ENCODE data around the gene RPL15.
"Not testable (repeated sequence)": the region's sequence is repeated elsewhere in the genome, so short reads cannot be mapped to it uniquely, and the experiment has no call there.

RPL15 gene

DNA sequence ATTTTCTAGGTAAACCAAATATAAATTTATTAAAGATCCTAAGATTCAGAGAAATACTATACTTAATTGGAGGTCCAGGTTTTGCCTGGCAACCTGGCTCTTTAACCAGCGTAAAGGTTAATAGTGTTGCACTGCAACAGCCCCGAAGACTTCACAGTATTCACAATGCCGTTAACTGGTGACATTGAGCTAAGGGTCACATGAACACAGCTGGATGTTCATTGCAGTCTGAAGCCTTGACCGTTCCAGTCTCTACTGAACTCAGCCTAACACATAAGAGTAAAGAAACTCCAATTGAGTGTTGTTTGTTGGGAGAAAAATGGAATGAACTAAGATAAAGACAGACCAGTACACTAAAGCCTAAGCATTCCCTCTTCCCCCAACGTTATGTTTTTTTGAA, 27.0 kb upstream of the RPL15 start:
- no peak for FAIRE-seq

DNA sequence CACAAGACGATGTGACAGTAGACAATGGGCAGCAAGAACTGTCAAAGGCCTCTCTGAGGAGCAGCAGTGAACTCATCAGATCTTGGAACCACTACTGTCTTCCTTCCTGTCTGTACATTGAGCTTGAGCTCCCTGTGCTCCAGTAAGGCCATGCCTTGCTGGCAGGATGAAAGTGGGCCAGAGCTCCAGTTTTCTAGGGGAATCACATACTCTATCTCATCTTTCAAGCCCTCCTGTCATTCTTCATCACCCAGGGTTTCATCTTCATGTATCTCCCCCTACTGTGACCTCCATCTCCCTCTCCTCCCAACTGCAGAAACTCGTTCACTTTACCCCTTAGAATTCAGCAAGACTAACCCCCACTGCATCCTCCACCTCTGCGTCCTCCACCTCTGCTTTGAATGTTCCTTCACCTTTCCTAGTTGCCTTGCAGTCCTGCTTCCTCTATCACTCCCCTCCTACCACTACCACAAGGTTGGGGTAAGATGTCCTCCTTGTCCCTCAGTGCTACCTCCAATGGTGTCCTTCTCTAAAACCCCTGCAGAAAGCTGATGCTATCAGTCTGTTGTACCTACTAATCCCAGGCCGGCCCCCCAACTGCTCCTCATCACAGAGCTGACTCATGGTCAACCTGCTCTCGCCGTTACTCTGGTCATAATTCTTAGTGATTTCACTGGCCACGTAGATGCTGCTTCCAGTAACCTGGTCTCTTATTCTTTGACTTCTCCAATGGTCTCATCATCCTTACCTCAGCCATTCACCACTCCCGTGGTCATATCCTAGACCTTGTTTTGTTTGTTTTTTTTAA, 22.5 kb upstream of the RPL15 start:
- no peak for FAIRE-seq

DNA sequence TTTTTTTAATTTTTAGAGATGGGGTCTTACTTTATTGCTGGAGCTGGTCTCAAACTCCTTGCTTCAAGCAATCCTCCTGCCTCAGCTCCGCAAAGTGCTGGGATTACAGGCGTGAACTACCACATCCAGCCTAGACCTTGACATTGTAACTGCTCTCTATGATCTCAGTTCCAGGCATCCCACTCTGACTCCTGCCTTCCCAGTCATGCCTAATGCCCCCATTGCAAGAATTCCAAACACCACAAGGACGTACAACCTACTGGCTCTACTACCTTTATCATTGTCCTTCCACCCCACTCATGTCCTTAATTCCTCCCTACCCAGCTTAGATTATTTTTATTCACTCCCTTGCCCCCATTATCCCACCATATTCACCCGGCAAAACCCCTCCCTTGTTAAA, 21.8 kb upstream of the RPL15 start:
- FAIRE-seq: no peak

DNA sequence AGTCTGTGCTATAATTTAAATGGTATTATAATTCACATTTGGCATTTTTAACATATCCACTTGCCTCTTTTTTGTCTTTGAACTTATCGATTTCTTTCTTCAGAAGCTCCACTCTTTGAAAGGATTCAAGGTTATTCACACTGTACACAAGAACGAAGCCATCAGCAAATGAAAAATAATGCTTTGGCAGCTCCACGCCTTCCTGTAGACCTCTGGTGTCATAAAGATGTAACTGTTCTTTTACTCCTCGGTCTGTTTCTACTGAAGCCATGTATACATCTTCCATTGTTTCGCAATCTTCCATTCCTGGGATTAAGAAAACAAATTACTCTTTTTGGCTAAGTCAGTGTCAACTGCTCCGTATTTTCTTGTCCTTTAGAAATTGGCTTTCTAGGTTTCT, 16.2 kb upstream of the RPL15 start:
- FAIRE-seq: no peak

DNA sequence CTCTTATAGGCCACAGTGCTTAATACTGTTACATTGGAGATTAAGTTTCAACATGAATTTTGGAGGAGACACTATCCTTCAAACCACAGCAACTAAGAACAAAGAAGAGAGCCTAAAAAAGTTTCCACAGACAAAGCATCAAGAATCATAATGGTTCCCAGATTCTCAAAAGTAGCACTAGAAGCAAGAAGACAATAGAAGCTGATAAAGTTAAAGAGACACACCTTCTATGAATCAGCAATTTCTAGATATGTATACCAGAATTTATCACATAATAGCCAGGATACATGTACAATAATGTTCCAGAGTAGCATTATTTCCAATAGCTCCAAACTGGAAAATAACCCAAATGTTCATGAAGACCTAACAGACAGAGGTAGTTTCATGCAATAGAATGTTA, 12.4 kb upstream of the RPL15 start:
- no peak for FAIRE-seq

DNA sequence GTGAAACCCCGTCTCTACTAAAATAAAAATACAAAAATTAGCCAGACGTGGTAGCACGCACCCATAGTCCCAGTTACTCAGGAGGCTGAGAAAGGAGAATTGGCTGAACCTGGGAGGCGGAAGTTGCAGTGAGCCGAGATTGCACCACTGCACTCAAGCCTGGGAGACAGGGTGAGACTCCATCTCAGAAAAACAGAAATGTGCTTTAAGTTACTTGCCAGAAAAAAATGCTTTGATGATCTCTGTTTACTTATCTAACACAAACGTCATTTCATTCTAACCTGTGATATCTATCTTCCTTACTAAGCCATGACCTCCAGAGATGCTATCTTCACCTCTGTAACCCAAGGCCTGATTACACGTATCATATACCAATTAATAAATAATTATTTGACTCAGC, 7.6 kb upstream of the RPL15 start:
- no peak for FAIRE-seq

DNA sequence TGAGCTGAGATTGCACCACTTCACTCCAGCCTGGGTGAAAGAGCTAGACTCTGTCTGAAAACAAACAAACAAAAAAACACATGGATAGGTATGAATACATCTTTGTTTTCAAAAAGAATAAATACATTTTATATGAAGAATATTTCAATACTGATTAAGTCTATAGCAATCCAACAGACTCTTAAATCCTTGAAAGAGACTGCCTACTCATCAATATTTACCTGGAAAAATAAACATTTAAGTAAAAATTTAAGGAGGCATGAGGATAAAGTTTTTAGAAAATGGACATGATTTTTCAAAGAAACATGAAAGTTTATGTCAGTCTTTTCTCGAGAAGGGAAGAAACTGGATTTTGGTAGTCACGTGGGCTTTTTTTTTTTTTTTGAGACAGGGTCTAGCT, 5.5 kb upstream of the RPL15 start:
- no peak for FAIRE-seq

DNA sequence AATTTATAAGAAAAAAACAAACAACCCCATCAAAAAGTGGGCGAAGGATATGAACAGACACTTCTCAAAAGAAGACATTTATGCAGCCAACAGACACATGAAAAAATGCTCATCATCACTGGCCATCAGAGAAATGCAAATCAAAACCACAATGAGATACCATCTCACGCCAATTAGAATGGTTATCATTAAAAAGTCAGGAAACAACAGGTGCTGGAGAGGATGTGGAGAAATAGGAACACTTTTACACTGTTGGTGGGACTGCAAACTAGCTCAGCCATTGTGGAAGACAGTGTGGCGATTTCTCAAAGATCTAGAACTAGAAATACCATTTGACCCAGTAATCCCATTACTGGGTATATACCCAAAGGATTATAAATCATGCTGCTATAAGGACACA, 4.6 kb upstream of the RPL15 start:
- not testable (repeated sequence) for FAIRE-seq

DNA sequence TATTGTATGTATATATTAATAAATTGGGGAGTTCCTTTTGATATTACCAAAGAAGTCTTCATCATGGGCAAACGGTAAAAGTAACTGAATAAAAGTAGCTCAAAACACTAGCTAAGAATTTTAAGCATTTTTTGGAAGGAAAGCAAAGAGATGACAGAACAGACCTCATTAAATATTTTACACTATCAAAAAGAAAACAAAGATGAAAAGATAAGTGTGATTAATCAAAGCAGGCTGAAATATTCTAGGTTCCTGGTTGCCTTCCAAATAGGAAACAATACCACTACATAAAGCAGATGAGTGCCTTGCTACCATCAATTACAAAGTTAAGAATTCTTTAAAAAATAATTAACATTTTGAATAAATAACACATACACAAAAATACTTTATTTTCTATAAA, 3.8 kb upstream of the RPL15 start:
- no peak for FAIRE-seq

DNA sequence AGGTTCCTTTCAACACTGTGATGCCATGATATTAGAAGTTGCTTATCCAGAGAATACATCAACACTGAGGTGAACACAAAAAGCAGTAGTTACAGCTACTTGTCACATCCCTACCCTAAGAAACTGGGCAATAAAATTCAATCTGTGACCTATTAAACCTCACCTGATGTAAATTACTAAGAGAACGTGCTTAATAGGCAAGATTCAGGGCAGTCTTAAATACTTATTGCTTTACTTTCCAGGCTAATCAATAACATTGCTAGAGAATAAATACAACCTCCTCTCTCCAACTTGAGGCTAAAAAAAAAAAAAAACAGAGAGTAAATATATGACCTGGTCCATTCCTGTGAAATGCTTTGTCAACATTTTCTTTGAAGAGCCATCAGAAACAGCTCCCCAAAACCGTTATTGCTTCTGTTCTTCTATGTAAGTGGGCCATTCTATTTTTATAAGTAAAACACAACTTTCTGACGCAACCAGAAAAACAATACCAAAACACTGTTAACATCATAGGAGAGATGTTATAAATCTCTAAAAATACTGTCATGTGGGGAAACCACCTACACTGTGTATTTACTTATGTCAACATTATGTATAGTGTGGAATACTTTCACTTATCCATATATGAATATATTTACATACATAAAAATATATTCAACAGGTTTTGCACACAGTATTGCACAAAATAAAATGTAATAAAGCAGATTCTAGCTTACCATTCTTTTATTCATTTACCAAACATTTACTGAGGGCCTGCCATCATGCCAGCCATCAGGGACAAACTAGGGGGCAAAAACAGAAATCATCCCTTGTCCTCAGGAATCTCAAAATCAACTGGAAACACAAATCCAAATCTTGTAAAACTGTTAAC, 2.8 kb upstream of the RPL15 start:
- FAIRE-seq: no peak

DNA sequence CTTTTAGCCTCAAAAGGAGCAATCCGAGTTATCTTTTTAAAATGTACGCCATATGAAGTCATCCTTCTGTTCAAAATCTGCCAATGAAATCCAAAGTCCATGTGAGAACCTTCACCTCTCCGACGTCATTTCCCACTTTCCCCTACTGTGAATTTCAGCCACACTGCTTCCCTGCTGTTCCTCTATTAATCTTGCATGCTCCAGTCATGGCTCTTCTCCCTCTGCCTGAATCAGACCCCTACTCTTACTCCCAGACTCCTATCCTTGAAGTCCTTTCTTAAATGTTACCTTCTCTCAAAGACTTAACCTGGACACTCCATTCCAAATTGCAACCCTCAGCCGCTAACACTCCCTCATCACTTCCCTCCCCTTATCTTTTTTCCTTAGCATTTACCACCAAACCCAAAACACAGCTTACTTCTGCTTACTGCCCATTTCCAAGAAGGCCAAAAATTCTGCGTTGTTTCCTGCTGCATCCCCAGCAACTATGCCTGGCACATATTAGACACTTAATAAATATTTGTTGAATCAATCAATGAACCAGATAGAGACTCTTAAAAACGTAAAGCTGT, 1.3 kb upstream of the RPL15 start:
- no peak for FAIRE-seq

DNA sequence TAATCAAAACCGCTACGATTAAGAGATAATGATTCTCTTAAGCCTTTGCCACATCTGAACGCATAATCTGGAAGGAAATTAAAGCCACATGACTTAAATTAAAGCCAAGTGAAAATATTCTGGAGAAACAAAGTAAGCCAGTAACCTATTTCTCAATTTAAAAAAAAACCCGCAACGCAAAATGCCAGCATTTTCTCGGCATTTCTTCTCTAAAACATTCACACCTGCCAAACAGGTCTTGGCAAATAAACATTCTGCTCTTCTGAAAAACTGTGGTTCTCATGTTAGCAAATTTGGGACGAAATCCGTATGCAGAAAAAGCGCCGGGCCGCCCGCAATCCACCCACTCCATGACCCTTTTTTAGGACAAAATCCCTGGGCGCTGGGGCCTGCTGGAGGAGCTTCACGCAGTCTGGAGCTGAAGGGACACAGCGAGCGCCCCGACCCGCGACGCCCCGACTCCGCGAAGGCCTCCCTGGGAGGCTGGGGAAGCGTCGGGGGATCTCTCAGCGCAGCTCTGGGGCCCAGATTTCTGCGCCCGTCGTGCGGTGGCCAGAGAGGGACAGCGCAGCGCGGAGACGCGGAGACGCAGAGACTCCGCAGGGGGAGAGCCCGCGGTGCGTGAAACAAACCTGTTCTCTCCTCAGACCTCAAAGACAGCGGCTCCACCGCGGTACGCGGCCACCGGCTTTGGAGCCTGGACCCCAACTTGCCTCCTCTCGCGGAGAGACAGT, 613 bp upstream of the RPL15 start:
- no peak for FAIRE-seq

DNA sequence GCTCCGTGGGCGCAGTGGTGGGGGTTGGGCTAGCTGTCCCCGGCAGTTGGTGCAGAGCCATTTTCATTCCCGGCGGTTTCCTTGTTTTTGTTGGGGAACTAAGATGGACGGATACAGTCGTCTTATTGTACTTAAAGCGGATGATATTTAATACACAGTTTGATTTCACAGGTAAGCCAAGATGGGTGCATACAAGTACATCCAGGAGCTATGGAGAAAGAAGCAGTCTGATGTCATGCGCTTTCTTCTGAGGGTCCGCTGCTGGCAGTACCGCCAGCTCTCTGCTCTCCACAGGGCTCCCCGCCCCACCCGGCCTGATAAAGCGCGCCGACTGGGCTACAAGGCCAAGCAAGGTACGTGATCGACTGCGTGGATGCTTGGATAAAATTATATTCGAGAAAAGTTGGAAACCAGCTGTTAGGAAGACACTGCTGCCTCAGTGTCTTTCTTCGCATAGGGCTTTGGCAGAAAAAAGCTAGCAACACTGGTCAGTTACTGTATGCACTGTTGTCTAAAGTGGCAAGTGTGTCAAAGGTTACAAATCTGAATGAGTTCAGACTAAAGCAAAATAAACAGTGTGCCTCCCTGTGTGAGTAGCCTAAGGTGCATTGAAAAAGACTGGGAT, 859 bp downstream of the RPL15 start:
- not testable (repeated sequence) for FAIRE-seq

DNA sequence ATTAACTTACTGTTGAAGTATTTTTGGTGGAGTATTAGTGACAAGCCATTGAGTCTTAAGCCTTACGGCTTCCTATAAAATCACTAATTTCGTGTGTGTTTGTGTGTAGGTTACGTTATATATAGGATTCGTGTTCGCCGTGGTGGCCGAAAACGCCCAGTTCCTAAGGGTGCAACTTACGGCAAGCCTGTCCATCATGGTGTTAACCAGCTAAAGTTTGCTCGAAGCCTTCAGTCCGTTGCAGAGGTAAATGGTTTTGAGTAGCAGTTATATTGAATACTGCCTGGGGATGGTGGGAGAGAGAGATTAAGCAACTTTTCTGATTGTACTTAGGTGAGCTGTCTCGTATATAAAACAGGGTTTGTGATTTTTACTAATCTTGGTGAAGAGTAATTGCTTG, 1.4 kb downstream of the RPL15 start:
- not testable (repeated sequence) for FAIRE-seq

DNA sequence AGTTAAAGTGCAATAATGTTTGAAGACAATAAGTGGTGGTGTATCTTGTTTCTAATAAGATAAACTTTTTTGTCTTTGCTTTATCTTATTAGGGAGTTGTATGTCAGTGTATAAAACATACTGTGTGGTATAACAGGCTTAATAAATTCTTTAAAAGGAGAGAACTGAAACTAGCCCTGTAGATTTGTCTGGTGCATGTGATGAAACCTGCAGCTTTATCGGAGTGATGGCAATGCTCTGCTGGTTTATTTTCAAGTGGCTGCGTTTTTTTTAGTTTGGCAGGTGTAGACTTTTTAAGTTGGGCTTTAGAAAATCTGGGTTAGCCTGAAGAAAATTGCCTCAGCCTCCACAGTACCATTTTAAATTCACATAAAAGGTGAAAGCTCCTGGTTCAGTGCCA, 2.7 kb downstream of the RPL15 start:
- no peak for FAIRE-seq

DNA sequence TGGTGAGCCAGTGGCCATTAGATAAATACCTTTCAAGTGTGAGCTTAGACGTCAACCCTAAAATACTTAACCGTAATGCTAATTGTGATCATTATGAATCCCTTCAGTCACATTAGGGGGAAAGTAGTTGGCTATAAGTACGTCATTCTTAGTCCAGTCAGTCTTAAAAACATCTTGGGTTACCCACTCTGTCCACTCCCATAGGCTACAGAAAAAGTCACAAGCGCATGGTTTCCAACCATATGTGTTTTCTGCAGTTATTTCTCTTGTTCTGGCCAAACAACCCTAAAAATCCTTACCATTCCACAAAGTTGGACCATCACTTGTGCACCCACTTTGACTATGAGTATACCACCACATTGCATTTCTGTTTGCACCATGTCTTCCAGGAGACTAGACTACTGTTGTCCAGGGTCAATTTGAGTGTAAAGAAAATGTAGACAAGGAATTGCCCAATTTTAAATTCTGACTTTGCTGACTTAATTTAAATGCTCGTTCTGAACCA, 3.3 kb downstream of the RPL15 start:
- FAIRE-seq: no peak

DNA sequence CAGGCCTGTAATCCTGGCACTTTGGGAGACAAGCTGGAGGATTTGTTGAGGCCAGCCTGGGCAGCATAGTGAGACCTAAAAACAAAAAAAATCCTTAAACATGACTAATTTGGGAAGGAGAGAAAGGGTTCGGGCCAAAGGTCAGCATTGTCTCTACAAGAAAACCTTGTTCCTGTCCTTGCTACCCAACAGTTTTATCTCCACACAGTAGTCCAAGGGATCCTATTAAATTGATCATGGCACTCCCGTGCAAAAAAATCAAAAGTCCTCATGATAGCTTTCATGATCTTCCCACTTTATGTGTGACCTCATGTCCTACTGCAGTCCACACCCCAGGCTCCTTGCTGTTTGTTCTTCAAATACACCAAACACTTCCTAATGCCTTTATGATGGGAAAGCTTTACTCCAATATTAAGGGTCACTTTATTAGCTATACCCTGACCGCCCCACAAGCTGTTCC, 4.2 kb downstream of the RPL15 start:
- no peak for FAIRE-seq

DNA sequence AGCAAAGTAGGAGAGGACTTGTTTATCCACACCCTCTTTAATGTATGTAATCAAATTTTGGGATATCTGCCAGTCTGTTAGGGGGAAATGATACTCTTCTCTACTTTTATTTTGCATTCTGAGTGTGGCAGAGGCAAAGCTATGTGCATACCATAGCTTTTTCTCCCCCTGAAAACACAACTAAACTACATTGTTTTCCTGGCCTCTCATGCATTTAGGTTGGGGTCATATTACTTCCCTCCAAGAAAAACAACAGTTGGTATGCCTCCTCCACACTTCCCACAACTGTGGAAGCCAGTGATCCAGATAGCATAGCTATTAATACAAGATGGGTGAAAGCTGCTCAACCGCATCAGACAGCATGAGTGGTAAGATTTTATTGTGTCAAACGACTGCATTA, 6.9 kb downstream of the RPL15 start:
- FAIRE-seq: no peak

DNA sequence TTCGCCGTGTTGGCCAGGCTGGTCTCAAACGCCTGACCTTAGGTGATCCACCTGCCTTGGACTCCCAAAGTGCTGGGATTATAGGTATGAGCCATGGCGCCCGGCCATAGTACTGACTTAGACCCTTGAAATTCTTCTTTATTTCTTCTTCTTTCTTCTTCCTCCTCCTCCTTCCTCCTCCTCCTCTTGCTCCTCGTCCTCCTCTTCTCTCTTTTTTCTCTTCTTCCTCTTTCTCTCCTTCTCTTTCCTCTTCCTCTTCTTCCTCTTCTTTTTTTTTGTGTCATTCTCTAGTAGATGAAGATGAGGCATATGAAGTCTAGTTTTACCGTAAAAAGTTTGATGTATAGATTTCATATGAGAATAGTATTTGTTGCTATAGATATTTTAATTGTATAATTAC, 9.3 kb downstream of the RPL15 start:
- FAIRE-seq: no peak

DNA sequence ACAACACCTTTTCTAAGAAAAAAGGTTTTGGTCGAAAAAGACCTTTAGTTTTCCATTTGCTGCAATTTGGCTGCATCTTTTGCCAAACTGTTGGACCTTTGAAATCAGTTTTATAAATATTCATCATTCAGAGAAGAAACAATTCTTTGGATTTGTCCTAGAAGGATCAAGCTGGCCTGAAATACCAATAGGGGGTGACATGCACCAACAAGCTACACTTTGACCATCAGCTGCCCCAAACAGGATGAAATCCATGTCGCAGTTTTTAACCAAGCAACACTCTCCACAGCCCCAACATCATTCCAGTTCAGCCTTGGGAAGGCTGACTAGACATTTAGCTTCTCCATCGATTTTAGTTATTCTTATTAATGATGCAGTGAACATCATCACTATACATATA, 9.8 kb downstream of the RPL15 start:
- no peak for FAIRE-seq

DNA sequence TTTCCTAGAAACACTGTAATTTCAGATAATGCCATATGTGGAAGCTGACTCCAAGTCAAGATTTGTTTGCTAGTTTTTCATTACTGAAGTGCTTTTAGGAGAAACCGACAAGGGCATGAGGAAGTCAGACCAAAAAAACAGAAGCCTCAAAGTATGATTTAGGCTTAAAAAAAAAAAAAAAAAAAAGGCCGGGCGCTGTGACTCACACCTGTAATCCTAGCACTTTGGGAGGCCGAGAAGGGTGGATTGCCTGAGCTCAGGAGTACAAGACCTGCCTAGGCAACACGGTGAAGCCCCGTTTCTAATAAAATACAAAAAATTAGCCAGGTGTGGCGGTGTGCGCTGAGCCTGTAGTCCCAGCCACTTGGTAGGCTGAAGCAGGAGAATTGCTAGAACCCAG, 11.6 kb downstream of the RPL15 start:
- FAIRE-seq: no peak

DNA sequence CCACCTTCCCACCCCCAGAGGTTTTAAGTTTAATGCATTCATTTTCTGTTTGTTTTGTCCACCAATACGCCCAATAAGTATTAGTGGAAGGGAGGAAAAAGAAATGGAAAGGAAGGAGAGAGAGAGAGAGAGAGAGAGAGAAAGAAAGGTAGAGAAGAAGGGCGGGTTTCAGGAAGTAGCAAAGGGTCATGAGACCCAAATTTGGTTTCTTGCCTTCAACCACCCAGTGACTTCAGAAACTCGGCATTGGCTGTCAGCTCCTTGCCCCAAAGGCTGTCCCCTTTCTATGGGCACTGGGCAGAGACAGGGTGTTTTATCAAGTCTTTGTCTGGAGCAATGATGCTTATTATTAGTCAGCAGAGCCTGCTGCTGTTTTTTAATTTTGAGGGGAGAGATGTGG, 14.7 kb downstream of the RPL15 start:
- no peak for FAIRE-seq
